Endodermal cell (in vitro differentiated cells): ENCODE results near the gene PTPRR. TPM values are rescaled to one million over a fixed set of nuclear protein-coding genes. Genes with fewer than 3 reads are reported as not detected.

ENCODE experiments used
- DNase-seq: peaks from one replicate; pipeline ENCODE4 v3.0.0-alpha.2; 2017
- H3K27ac ChIP-seq: 2 replicates; pipeline ENCODE4 v1.5.1; 2013; ENCODE audit warnings: mild to moderate bottlenecking, low read depth, low read length, moderate library complexity
- H3K27me3 ChIP-seq: 2 replicates; pipeline ENCODE4 v1.6.1; 2013; ENCODE audit warnings: mild to moderate bottlenecking, low read length, moderate library complexity; ENCODE audit not compliant: insufficient read depth, control insufficient read depth, poor library complexity, severe bottlenecking
- H3K36me3 ChIP-seq: 2 replicates; pipeline ENCODE4 v1.7.0; 2013; ENCODE audit warnings: mild to moderate bottlenecking, low read length, moderate library complexity; ENCODE audit not compliant: control insufficient read depth, insufficient read depth
- H3K4me1 ChIP-seq: one replicate; pipeline ENCODE4 v1.7.0; 2013; ENCODE audit warnings: low read length; ENCODE audit not compliant: control insufficient read depth, insufficient read depth
- H3K4me3 ChIP-seq: 2 replicates; pipeline ENCODE4 v1.5.1; 2013; ENCODE audit warnings: mild to moderate bottlenecking, low read length, moderate library complexity
- H3K9ac ChIP-seq: 2 replicates; pipeline ENCODE4 v1.6.1; 2013; ENCODE audit warnings: mild to moderate bottlenecking, low read length, moderate library complexity; ENCODE audit not compliant: poor library complexity, severe bottlenecking; ENCODE audit errors: extremely low read depth
- H3K9me3 ChIP-seq: 2 replicates; pipeline ENCODE4 v1.6.1; 2013; ENCODE audit warnings: mild to moderate bottlenecking, low read length, moderate library complexity; ENCODE audit not compliant: control insufficient read depth
- H3K27ac Mint-ChIP-seq: 2 replicates; pipeline ENCODE4 v1.8.0; 2020; ENCODE audit warnings: mixed read lengths
- H3K27me3 Mint-ChIP-seq: 2 replicates; pipeline ENCODE4 v1.8.0; 2021; ENCODE audit warnings: mild to moderate bottlenecking, mixed read lengths; ENCODE audit not compliant: insufficient read depth
- H3K36me3 Mint-ChIP-seq: 2 replicates; pipeline ENCODE4 v1.8.0; 2020; ENCODE audit warnings: low read depth, mixed read lengths
- H3K4me1 Mint-ChIP-seq: 2 replicates; pipeline ENCODE4 v1.8.0; 2020; ENCODE audit warnings: mixed read lengths
- H3K4me3 Mint-ChIP-seq: 2 replicates; pipeline ENCODE4 v1.8.0; 2020; ENCODE audit warnings: mild to moderate bottlenecking, moderate library complexity, mixed read lengths
- H3K9me3 Mint-ChIP-seq: 2 replicates; pipeline ENCODE4 v1.8.0; 2020; ENCODE audit warnings: mild to moderate bottlenecking, mixed read lengths
- CTCF ChIP-seq: fragments of 200-600 bp; sonication (generic); conservative IDR thresholded peaks from 2 replicates; pipeline ENCODE4 v1.5.0; 2021; ENCODE audit warnings: antibody characterized with exemption, mild to moderate bottlenecking
- WGBS, 2 experiments: methylation state at CpG; one replicate each; pipeline versions ENCODE4 v1.1.5 to v1.1.7; 2013; ENCODE audit warnings: missing lambda C conversion rate in 2 of 2, mixed read lengths in 1 of 2; ENCODE audit not compliant: insufficient coverage in 1 of 2, insufficient read length in 1 of 2; 5-methylcytosine and 5-hydroxymethylcytosine counted together
- total RNA-seq, 2 donors: library from RNA; stranded (reverse); fragmentation: NEBNext Ultra II Directional in 1 of 2; extraction: Animal tissue kit (Norgen Biotek cat#: 25700) in 1 of 2; gene quantifications; 2 replicates in 1 of 2; 3 replicates in 1 of 2; pipeline ENCODE4 v1.2.1, GENCODE V29; 2021

PTPRR gene
- total RNA-seq, 2 donors from 2014 or later: 0.27 to 0.40 TPM

- peaks cover 28% of the 10 kb centered on the region for H3K27me3 Mint-ChIP-seq
- peaks cover 9% of the 10 kb centered on the region for H3K4me1 Mint-ChIP-seq
- no peaks in the 10 kb centered on the region for H3K9me3 ChIP-seq
- H3K36me3 ChIP-seq: no peaks in the 10 kb centered on the region
- H3K9me3 Mint-ChIP-seq: no peaks in the 10 kb centered on the region
- H3K9ac ChIP-seq: no peak overlapping the region
- TF ChIP-seq CTCF: no peak
- H3K27ac Mint-ChIP-seq: no peak overlapping the region
- no peak overlapping the region for H3K4me3 ChIP-seq
- peaks cover 21% of the 10 kb centered on the region for H3K27me3 ChIP-seq
- no peak for DNase-seq
- H3K27ac ChIP-seq: no peak overlapping the region
- H3K4me3 Mint-ChIP-seq: no peak overlapping the region
- 86 to 100% methylated on average over 1 of the region's 1 CpG for WGBS, 2 experiments
- H3K4me1 ChIP-seq: no peaks in the 10 kb centered on the region
- no peaks in the 10 kb centered on the region for H3K36me3 Mint-ChIP-seq
These were observed 2.2 kb downstream of the PTPRR start for GRCh38 chr12:70918321-70918720.

- Mint-ChIP-seq H3K9me3 (no peaks in the 10 kb centered on the region), H3K36me3 (no peaks in the 10 kb centered on the region), H3K4me3 (no peak overlapping the region), H3K4me1 (no peaks in the 10 kb centered on the region), H3K27ac (no peak overlapping the region), H3K27me3 (no peaks in the 10 kb centered on the region)
- Histone ChIP-seq H3K9ac (no peak overlapping the region), H3K4me3 (no peak overlapping the region), H3K36me3 (no peaks in the 10 kb centered on the region), H3K27me3 (no peaks in the 10 kb centered on the region), H3K27ac (no peak overlapping the region), H3K9me3 (no peaks in the 10 kb centered on the region), H3K4me1 (no peaks in the 10 kb centered on the region)
- no peak for DNase-seq
- TF ChIP-seq CTCF: no peak
- 96% methylated on average over 1 of the region's 1 CpG; no CpG with 5 or more reads in 1 of the 2 experiments for WGBS, 2 experiments
These were observed 9.9 kb downstream of the PTPRR start for GRCh38 chr12:70910666-70911065.

GRCh38 chr12:70908978-70909377 is 11.6 kb downstream of the PTPRR start:
- Histone ChIP-seq H3K9ac (no peak overlapping the region), H3K4me1 (no peaks in the 10 kb centered on the region), H3K27me3 (no peaks in the 10 kb centered on the region), H3K27ac (no peak overlapping the region), H3K36me3 (no peaks in the 10 kb centered on the region), H3K4me3 (no peak overlapping the region), H3K9me3 (no peaks in the 10 kb centered on the region)
- Mint-ChIP-seq H3K27me3 (no peaks in the 10 kb centered on the region), H3K4me3 (no peak overlapping the region), H3K4me1 (no peaks in the 10 kb centered on the region), H3K27ac (no peak overlapping the region), H3K9me3 (no peaks in the 10 kb centered on the region), H3K36me3 (no peaks in the 10 kb centered on the region)
- no peak for DNase-seq
- WGBS, 2 experiments: 93% methylated on average over 1 of the region's 1 CpG; no CpG with 5 or more reads in 1 of the 2 experiments
- TF ChIP-seq CTCF: no peak
